ENCODE measurements around the gene CBFA2T3. TPM values are rescaled to one million over a fixed set of nuclear protein-coding genes. Genes with fewer than 3 reads are reported as not detected.
A peak's percentile ranks its signal among the peaks of the same experiment; 100 is the strongest.

CBFA2T3 gene
- total RNA-seq, 6 experiments from 2014 or later: 2.5 to 9.8 (median 4.2) TPM

GRCh38 chr16:89015271-89015859, 38.4 kb upstream of the CBFA2T3 start:
- Histone ChIP-seq H3K4me1 (no peaks in the 10 kb centered on the region), H3K27me3 (no peaks in the 10 kb centered on the region), H3K27ac (no peak overlapping the region), H3K9me3 (no peaks in the 10 kb centered on the region), H3K4me3 (no peak overlapping the region), H3K36me3 (no peaks in the 10 kb centered on the region)
- no CpG with 5 or more reads among the region's 20 CpGs for WGBS (ENCODE audit: insufficient coverage, low coverage, low lambda C conversion rate, missing lambda C conversion rate)
- intact Hi-C loops (cut with DNase I): loop anchor here in 1 of 2 donors (10.0 kb wide), 1 partner anchor 149 kb away; no protein-coding TSS in a partner anchor
- DNase-seq (peak in 2 of 3 donors; percentile 11 to 47), ATAC-seq (peak in 1 of 4 donors; percentile 26)
- TF ChIP-seq, protein P1, sequence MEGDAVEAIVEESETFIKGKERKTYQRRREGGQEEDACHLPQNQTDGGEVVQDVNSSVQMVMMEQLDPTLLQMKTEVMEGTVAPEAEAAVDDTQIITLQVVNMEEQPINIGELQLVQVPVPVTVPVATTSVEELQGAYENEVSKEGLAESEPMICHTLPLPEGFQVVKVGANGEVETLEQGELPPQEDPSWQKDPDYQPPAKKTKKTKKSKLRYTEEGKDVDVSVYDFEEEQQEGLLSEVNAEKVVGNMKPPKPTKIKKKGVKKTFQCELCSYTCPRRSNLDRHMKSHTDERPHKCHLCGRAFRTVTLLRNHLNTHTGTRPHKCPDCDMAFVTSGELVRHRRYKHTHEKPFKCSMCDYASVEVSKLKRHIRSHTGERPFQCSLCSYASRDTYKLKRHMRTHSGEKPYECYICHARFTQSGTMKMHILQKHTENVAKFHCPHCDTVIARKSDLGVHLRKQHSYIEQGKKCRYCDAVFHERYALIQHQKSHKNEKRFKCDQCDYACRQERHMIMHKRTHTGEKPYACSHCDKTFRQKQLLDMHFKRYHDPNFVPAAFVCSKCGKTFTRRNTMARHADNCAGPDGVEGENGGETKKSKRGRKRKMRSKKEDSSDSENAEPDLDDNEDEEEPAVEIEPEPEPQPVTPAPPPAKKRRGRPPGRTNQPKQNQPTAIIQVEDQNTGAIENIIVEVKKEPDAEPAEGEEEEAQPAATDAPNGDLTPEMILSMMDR (IDR thresholded peaks at IDR 0.05): no peak
- no peak for TF ChIP-seq POLR2A (IDR thresholded peaks at IDR 0.05)

- ATAC-seq (peak in 1 of 4 donors; percentile 11), DNase-seq (peak in 2 of 3 donors; percentile 10 to 41)
Measured at GRCh38 chr16:89014403-89015230, 37.6 kb upstream of the CBFA2T3 start.

GRCh38 chr16:89013692-89014402, 36.8 kb upstream of the CBFA2T3 start:
- Histone ChIP-seq H3K9me3 (no peaks in the 10 kb centered on the region), H3K27me3 (no peaks in the 10 kb centered on the region), H3K36me3 (no peaks in the 10 kb centered on the region), H3K27ac (no peak overlapping the region), H3K4me1 (no peaks in the 10 kb centered on the region), H3K4me3 (no peak overlapping the region)
- no peak for TF ChIP-seq POLR2A (IDR thresholded peaks at IDR 0.05)
- intact Hi-C loops (cut with DNase I): loop anchor here in 1 of 2 donors (10.0 kb wide), 1 partner anchor 151 kb away; no protein-coding TSS in a partner anchor
- ATAC-seq: no peak
- DNase-seq: peak in 2 of 3 donors; percentile 6 to 28
- WGBS (ENCODE audit: insufficient coverage, low coverage, low lambda C conversion rate, missing lambda C conversion rate): 29% methylated on average over 15 of the region's 25 CpGs

More at GRCh38 chr16:89014403-89015230, 37.6 kb upstream of the CBFA2T3 start:
- Histone ChIP-seq H3K27ac (no peak overlapping the region), H3K4me1 (no peaks in the 10 kb centered on the region), H3K27me3 (no peaks in the 10 kb centered on the region), H3K9me3 (no peaks in the 10 kb centered on the region), H3K36me3 (no peaks in the 10 kb centered on the region), H3K4me3 (no peak overlapping the region)
- WGBS (ENCODE audit: insufficient coverage, low coverage, low lambda C conversion rate, missing lambda C conversion rate): 31% methylated on average over 2 of the region's 19 CpGs
- intact Hi-C loops (cut with DNase I): loop anchor here in 1 of 2 donors (10.0 kb wide), 1 partner anchor 150 kb away; no protein-coding TSS in a partner anchor
- TF ChIP-seq POLR2A (IDR thresholded peaks at IDR 0.05): no peak
- TF ChIP-seq, protein P1 (IDR thresholded peaks at IDR 0.05): no peak

- no peak overlapping the region for H3K27ac ChIP-seq
- no peak overlapping the region for H3K4me3 ChIP-seq
- no peaks in the 10 kb centered on the region for H3K9me3 ChIP-seq
- no peaks in the 10 kb centered on the region for H3K27me3 ChIP-seq
- TF ChIP-seq, protein P1 (IDR thresholded peaks at IDR 0.05): no peak
- no peak for TF ChIP-seq POLR2A (IDR thresholded peaks at IDR 0.05)
- no peak for ATAC-seq
- intact Hi-C loops (cut with DNase I): loop anchor here in 1 of 2 donors (10.0 kb wide), 1 partner anchor 152 kb away; no protein-coding TSS in a partner anchor
- no peaks in the 10 kb centered on the region for H3K4me1 ChIP-seq
- DNase-seq: peak in 2 of 3 donors; percentile 9 to 15
- no peaks in the 10 kb centered on the region for H3K36me3 ChIP-seq
- WGBS (ENCODE audit: insufficient coverage, low coverage, low lambda C conversion rate, missing lambda C conversion rate): 32% methylated on average over 4 of the region's 6 CpGs
Measured at GRCh38 chr16:89013111-89013510, 36.1 kb upstream of the CBFA2T3 start.
